Activated CD8-positive, alpha-beta T cell treated with anti-CD3 and anti-CD28 coated beads for 36 hours (primary cell): ENCODE data around the gene ANXA9. TPM values are rescaled to one million over a fixed set of nuclear protein-coding genes. Genes with fewer than 3 reads are reported as not detected.

ENCODE experiments used
- ATAC-seq: fragments of 200-7000 bp; cut with Tn5 transposase; one replicate; pipeline ENCODE4 v1.10.0; 2021; ENCODE audit warnings: mild to moderate bottlenecking, moderate library complexity
- CTCF ChIA-PET: fragments of 350-600 bp; sonication (Branson Sonifier 250); formaldehyde crosslinking; loops from one replicate; lab custom pipeline; 2021; ENCODE audit warnings: antibody characterized with exemption; lab: Charles Lee
- POLR2A ChIA-PET: fragments of 350-600 bp; sonication (Branson Sonifier 250); formaldehyde crosslinking; loops from one replicate; lab custom pipeline; 2021; ENCODE audit warnings: antibody characterized with exemption; lab: Charles Lee
- DNase-seq: peaks from one replicate; pipeline ENCODE4 v3.0.0-alpha.2; 2020
- H3K27ac Mint-ChIP-seq: one replicate; pipeline ENCODE4 v1.8.0; 2021; ENCODE audit warnings: mild to moderate bottlenecking, mixed read lengths
- H3K27me3 Mint-ChIP-seq: one replicate; pipeline ENCODE4 v1.8.0; 2021; ENCODE audit warnings: mixed read lengths
- H3K36me3 Mint-ChIP-seq: one replicate; pipeline ENCODE4 v1.8.0; 2021; ENCODE audit warnings: low read depth, mixed read lengths
- H3K4me1 Mint-ChIP-seq: one replicate; pipeline ENCODE4 v1.8.0; 2021; ENCODE audit warnings: low read depth, mixed read lengths
- H3K4me3 Mint-ChIP-seq: one replicate; pipeline ENCODE4 v1.8.0; 2021; ENCODE audit warnings: mild to moderate bottlenecking, moderate library complexity, mixed read lengths
- H3K9me3 Mint-ChIP-seq: one replicate; pipeline ENCODE4 v1.8.0; 2021; ENCODE audit warnings: mixed read lengths
- CTCF ChIP-seq: fragments of 200-600 bp; IDR thresholded peaks from one replicate; pipeline ENCODE4 v1.8.0; 2022; ENCODE audit warnings: antibody characterized with exemption, mild to moderate bottlenecking
- intact Hi-C: fragments of 100-400 bp; cut with micrococcal nuclease; formaldehyde crosslinking; loops from one replicate; pipeline ENCODE4 v1.10.0; 2022
- total RNA-seq, 2 experiments: library from RNA; stranded (reverse); gene quantifications; one replicate each; pipeline ENCODE4 v1.2.3, GENCODE V29; 2021

ANXA9 gene
- total RNA-seq, 2 experiments from 2014 or later: 0.25 TPM; not detected in 1

DNA sequence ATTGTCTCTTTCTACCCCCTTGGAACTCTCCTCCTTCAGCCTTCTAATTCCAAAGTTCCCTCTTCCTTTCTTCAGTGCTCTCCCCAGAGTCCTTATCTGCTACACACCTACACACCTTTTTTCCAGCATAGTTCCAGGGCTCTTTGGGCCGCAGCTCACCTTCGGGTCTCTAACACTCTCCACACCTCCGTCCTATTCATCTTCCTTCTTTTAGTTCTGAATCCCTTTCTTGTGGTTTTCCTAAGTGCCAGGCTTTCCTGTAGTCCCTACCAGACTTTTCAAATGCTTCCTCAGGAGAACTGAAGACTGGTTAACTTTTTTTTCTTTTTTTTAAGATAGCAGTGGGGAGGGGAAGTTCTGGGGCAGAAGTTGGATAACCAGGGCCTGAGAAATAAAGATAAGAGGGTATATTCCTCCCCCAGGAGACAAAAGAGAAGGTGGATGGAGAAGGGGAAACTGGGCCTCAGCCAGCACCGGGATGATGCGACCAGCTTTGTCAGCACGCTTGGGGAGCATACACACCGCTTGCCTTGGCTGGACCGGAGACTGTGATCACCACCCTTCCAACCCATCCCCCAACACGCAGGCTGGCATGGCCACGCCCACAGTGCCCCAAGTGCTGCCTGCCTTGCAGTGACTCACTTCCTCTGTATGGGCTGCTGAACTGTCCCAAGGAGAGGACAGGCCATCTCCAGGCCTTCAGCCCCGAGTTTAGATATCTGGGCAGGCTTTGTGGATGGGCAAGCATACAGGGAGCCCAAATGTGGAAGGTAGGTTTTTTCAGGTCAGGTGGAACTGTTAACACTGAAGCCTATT, 5.0 kb upstream of the ANXA9 start:
- Mint-ChIP-seq H3K4me1 (peaks cover 47% of the 10 kb centered on the region), H3K9me3 (no peaks in the 10 kb centered on the region), H3K36me3 (peaks cover 16% of the 10 kb centered on the region), H3K27me3 (no peaks in the 10 kb centered on the region), H3K4me3 (peak overlapping the region; percentile 79), H3K27ac (peak overlapping the region; percentile 91)
- no peak for TF ChIP-seq CTCF
- CTCF ChIA-PET: interaction anchor here (0.9 to 8.4 kb wide), 8 partner anchors 9 to 417 kb away, joined by 3 to 103 read pairs (median 3); no protein-coding TSS in a partner anchor
- DNase-seq (peak; percentile 90), ATAC-seq (peak; percentile 65)
- intact Hi-C loops: no loop called here
- POLR2A ChIA-PET: interaction anchor here (0.9 to 1.9 kb wide), 4 partner anchors 9 to 415 kb away, joined by 3 to 6 read pairs (median 4); no protein-coding TSS in a partner anchor

DNA sequence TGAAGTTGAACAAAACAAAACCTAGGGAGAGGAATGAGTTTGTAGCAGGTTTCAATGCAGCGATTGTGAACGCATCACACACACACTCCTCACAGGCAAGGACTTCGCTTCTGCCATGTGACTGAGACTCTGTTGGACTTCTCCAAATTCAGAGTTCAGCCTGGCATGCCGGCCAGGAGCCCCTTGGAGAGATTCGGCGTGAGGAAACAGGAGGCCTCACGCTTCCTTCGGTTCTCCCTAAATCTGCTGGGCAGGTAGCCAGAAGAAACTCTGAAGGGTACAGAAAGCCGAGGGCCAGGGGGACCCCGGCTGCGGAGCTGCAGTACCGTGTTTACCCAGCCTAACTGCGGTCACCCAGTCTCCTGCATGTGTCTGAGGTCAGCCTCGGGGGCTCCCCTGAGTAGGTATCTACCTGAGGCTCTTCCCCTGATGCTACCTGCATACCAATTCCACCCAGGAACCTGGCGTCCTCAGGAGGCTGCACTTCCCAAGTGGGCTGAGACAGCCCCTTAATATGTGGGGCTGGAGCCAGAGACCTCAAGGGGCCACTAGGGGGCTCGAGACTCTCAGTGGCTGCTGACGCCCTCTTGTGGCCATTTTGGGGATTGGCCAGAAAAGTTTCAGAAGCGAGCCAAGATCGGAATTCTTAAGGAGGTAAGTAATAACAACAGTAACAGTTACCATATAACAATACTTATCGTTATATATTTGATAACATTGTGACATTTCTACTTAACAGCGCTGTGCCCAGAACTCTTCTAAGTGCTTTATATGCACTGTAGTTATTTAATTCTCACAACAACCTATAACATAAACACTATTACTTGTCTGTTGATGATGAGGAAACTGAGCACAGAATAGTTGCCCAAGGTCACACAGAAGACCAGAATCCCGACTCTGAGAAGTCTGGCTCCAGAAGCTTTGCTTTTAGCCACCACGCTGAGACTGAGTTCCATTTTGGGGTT, 2.7 kb upstream of the ANXA9 start:
- Mint-ChIP-seq H3K27me3 (no peaks in the 10 kb centered on the region), H3K27ac (peak overlapping the region; percentile 47), H3K4me3 (peak overlapping the region; percentile 61), H3K36me3 (no peaks in the 10 kb centered on the region), H3K9me3 (no peaks in the 10 kb centered on the region), H3K4me1 (peaks cover 34% of the 10 kb centered on the region)
- ATAC-seq (peak; percentile 60), DNase-seq (peak; percentile 96)
- intact Hi-C loops: no loop called here
- peak; percentile 100 for TF ChIP-seq CTCF
- ChIA-PET POLR2A (interaction anchor here (1.0 to 1.2 kb wide), 2 partner anchors 21 to 66 kb away, joined by 3 read pairs; no protein-coding TSS in a partner anchor), CTCF (interaction anchor here (0.6 to 8.4 kb wide), 21 partner anchors 9 to 417 kb away, joined by 3 to 103 read pairs (median 3); partner anchors contain the start of genes C1orf56, ENSA and MINDY1)

- H3K27ac Mint-ChIP-seq: no peak overlapping the region
- H3K9me3 Mint-ChIP-seq: no peaks in the 10 kb centered on the region
- no peak for TF ChIP-seq CTCF
- intact Hi-C loops: no loop called here
- no peak for DNase-seq
- H3K27me3 Mint-ChIP-seq: no peaks in the 10 kb centered on the region
- no peak for ATAC-seq
- H3K36me3 Mint-ChIP-seq: no peaks in the 10 kb centered on the region
- no peak overlapping the region for H3K4me3 Mint-ChIP-seq
- ChIA-PET CTCF (interaction anchor here (1.1 to 8.4 kb wide), 5 partner anchors 15 to 216 kb away, joined by 3 to 103 read pairs (median 4); partner anchors contain the start of gene CTSS), POLR2A (interaction anchor here (0.6 to 3.1 kb wide), 3 partner anchors 17 to 466 kb away, joined by 3 to 9 read pairs (median 3); partner anchors contain the start of genes FALEC and MINDY1)
- peaks cover 26% of the 10 kb centered on the region for H3K4me1 Mint-ChIP-seq
Measured at GRCh38 chr1:150981177-150981804, 801 bp upstream of the ANXA9 start.

GRCh38 chr1:150985179-150985825, 3.2 kb downstream of the ANXA9 start:
- POLR2A ChIA-PET: interaction anchor here (0.7 to 1.4 kb wide), 3 partner anchors 9 to 297 kb away, joined by 3 to 5 read pairs (median 3); no protein-coding TSS in a partner anchor
- H3K27ac Mint-ChIP-seq: no peak overlapping the region
- intact Hi-C loops: no loop called here

More at GRCh38 chr1:150985179-150985825, 3.2 kb downstream of the ANXA9 start:
- ATAC-seq (no peak), DNase-seq (no peak)
- H3K27me3 Mint-ChIP-seq: no peaks in the 10 kb centered on the region
- no peak for TF ChIP-seq CTCF
- H3K36me3 Mint-ChIP-seq: no peaks in the 10 kb centered on the region
- H3K4me3 Mint-ChIP-seq: no peak overlapping the region
- CTCF ChIA-PET: interaction anchor here (0.7 to 4.0 kb wide), 4 partner anchors 10 to 251 kb away, joined by 3 to 40 read pairs (median 7); no protein-coding TSS in a partner anchor
- H3K9me3 Mint-ChIP-seq: no peaks in the 10 kb centered on the region
- peaks cover 5% of the 10 kb centered on the region for H3K4me1 Mint-ChIP-seq
